ENCODE data around the gene LHX4.

The LHX4 gene

DNA sequence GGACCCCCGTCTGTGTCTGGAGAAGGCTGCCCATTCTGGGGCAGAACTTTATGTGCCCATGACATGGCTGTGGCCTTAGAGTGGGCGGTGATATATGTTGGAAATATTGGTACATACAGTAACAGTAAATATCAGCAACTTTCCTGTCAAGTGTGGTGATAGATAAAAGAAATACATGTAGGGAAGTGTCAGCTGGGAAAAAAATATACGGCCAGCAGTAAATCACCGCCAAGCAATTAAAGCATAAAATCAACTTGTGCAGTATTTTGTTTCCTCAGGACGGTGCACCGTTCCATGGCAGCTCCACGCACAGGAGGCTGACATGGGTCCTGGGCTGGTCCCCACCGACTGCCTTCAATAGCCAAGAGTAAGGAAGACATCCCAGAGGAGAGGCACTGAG lies 27.4 kb downstream of the LHX4 start:
- DNase-seq (ENCODE audit: low read depth in 3 of 3), result no peak

GRCh38 chr1:180258290-180258689 lies 28.2 kb downstream of the LHX4 start:
- DNase-seq (ENCODE audit: low read depth in 3 of 3), result no peak

DNA sequence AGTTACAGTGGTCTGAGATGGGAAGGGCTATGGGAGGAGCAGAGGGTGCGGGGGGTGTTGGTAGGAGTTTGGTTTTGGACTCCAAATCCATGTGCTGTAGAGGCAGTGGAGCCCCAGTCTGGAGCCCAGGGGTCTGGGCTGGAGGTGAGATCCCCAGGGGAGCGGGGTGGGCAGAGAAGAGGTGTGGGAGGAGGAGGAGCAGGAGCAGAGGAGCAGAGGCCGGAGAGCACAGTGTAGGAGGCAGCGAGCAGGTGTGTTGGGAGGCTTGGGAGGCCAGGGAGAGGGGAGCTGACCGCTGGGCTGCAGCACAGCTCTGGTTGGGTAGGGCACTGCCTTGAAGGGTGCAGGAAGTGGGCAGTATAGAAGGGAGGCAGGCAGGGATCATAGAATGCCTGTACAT lies 28.9 kb downstream of the LHX4 start:
- DNase-seq (ENCODE audit: low read depth in 3 of 3), result no peak

DNA sequence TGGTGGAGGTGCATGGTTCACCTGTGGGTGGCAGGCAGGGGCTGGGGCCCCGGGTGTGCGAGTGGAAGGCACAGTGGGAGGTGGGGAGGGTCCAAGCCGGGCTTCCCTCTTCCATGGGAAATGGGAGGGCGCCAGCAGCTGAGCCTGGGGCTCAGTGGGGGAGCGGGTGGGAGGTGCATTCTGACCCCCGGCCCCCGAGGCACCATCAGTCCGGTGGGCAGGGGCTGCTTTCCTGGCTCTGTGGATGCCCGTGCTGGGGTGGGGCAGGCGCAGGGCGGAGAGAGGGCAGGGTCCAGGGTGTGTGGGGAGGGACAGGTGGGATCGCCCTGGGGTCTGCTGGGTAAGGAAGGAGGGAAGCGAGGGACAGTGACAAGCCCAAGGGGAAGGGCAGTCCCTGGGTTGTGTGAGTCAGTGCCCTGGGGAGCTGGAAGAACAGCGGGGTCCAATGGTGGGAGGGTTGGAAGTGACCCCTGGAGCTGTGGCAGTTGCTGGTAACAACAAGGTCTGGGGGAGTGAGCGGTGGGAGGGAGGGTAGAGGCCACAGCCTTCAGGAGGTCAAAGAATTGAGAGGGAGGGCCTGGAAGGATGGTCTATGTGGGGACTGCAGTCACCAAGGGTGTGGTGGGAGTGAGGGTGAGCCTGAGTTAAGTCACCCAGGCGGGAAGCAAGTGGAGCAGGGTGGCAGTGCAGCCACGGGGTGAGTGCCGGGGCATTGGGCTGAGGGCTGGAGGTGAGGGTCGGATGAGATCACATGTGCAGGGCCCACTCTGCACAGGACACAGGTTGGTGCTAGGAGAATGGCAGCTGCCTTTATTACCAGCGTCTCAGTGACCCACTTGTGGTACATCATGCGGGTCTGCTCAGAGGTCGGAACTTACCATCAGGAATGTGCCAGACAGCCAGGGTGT lies 29.6 kb downstream of the LHX4 start:
- DNase-seq (ENCODE audit: low read depth in 3 of 3), result no peak

DNA sequence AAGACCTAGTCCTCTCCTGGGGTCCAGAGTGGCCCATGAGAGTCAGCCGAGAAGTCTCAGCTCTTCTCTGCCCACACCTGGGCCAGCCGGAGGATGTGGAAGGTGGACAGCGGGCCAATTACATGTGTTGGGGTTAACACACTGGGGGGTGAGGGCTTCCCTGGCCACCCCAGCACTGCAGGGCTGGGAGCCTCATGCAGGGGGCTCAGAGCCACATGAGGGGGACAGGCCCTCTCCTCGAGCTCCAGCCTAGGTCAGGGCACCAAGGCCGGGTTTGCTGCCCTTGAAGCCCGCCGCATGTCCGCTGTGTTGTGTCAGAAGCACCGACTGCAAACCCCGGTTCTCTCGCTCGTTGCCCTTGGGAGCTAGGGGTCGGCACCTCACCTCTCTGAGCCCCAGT lies 30.5 kb downstream of the LHX4 start:
- DNase-seq (ENCODE audit: low read depth in 3 of 3), result no peak

DNA sequence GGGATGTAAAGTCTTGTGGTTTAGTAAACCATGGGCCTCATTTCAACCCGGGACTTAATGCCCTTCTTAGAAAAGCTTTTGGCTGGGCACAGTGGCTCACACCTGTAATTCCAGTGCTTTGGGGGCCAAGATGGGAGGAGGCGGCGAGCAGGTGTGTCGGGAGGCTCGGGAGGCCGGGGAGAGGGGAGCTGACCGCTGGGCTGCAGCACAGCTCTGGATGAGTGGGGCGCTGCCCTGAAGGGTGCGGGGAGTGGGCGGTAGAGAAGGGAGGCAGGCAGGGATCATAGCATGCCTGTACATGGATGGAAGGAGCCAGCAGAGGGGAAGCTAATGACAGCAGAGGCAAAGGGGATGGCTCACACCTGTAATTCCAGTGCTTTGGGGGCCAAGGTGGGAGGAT lies 31.0 kb downstream of the LHX4 start:
- DNase-seq (ENCODE audit: low read depth in 3 of 3), result no peak

DNA sequence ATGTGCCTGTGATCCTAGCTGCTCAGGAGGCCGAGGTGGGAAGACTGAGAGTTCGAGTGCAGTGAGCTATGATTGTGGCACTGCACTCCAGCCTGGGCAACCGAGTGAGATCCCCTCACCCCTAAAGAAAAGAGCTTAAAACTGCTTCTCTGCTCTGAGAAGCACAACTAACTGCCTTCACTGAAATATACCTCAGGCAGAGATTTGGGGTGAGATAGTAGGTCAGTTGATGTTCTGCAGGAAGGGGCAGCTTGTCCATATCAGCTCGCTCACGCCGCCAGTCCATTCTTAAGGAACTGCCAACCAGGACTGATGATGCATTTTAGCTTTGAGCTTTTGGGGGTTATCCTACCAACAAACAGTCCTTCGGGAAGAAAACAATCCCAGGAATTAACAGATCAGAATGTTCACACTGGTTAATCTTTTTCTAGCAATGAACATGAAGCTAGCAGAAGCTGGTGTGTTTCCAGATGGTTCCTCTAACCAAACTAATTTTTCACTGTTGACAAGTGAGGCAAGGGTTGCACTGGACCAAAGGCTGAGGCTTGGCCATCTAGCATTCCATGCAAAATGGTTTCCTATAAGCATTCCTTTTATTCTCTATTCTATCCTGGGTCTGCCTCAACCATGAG lies 31.6 kb downstream of the LHX4 start:
- DNase-seq (ENCODE audit: low read depth in 3 of 3), result no peak

DNA sequence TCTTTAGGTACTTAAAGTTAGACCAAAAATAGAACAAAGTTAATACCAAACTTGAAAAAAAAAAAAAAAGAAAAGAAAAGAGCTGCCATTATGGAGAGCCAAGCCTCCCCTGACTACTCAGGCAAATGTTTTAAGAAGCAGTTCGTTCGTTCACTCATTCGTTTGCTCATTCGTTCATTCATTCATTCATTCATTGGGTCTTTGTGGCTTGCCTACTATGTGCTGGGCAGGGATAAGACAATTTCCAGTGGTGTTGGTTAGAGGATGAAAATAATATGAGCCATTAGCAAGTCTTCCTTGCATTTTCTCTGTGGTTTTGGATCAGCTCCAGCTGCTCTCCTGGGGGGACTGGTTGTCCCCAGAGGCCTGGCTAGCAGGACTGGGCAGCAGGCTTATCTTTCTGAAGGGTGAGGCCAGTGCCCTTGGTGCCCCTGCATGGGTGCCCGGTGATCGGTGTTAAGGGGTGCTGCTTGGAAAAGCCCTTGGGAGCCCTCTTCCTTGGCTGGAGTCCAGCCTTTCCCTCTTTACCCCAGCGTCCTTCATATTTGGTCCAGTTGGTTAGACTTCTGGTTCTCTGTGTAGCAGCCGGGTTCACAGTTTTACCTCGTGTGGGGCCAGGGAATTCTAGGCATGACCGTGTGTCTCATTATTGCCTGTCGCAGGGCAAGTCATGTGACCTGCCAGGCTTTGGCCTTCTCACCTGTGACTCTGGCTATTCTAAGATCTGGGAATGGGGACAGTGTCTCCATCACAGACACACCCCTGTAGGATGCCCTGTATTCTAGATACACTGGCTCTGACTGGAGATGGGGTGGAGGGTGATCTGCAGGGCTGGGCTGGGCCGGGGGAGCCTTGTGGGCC lies 32.8 kb downstream of the LHX4 start:
- DNase-seq (ENCODE audit: low read depth in 3 of 3), result no peak

- DNase-seq (ENCODE audit: low read depth in 3 of 3), result no peak
Measured at GRCh38 chr1:180264595-180264994, 34.5 kb downstream of the LHX4 start.

DNA sequence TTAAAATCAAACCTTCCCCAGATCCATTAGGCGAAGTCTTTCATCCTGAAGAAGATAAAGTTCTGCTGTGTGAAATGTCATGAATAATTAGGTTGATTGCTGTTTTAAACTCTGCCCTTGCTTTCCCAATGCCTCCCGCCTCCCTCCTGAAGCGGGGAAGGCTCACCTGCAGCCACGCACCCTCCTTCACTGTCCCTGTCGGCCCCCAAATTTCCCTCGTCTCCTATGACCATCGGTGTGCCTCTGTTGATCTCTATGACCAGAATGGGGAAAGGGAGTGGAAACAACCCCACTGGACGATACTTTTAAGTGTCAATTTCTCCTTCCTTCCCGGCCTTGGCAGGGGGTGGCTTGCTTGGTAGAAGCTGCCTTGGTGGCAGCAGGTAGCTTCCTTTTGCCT lies 35.1 kb downstream of the LHX4 start:
- no peak for DNase-seq (ENCODE audit: low read depth in 3 of 3)

- no peak for DNase-seq (ENCODE audit: low read depth in 3 of 3)
Measured at GRCh38 chr1:180265871-180266270, 35.8 kb downstream of the LHX4 start.

DNA sequence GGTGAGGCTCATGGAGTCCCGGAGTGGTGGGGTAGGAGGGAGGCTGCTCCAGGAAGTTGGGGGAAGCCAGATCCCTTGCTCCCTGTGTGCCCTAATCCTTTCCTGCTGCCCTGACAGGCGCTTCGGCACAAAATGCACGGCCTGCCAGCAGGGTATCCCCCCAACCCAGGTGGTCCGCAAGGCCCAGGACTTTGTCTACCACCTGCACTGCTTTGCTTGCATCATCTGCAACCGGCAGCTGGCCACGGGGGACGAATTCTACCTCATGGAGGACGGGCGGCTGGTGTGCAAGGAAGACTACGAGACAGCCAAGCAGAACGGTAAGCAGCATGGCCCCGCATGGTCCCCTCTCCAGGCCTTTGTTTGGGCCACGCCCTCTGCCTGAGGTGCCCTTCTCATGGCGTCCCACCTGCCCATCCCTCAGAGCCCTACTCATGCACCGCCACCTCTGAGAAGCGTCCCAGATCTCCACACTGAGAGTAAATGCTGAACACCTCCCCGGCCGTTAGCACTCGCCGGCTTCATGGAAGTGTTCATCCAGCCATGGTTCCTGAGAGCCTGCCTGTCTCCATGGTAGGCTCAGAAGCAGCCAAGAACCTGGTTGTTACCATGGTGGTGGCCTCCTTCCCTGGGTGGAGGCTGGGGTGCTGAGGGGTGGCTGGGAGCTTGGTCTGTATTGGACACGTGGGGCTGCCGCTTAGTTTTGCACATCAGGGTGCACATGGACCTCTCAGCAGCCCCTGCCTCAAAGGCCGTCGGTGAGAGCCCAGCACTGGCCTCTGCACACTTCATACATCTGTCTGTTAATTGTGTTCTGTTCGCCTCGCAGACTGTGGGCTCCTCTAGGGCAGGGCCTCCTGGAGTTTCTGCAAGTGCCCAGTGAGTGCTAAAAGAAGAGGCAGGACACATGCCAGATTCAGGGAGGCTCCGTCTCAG lies 36.5 kb downstream of the LHX4 start:
- DNase-seq (ENCODE audit: low read depth in 3 of 3), result no peak

DNA sequence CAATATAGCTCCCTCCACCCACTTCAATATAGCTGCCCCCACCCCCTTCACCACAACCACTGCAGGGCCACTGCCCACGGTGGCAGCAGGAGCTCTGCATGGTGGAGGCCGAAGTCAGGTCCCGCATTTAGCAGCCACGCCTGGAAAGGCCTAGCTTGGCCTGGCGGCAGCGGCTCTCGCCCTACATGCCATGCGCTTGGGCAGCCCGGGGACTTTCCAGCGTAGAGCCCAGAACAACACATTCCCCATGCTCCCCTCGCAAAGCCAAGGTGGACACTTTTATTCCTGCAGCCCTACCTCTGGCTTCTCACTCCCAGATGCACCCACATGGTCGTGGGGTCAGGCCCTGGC lies 37.1 kb downstream of the LHX4 start:
- no peak for DNase-seq (ENCODE audit: low read depth in 3 of 3)

- DNase-seq (ENCODE audit: low read depth in 3 of 3), result no peak
Measured at GRCh38 chr1:180267761-180268555, 37.9 kb downstream of the LHX4 start.

GRCh38 chr1:180268556-180269075 lies 38.6 kb downstream of the LHX4 start:
- DNase-seq (ENCODE audit: low read depth in 3 of 3), result no peak

- DNase-seq (ENCODE audit: low read depth in 3 of 3), result no peak
Measured at GRCh38 chr1:180269645-180270529, 39.8 kb downstream of the LHX4 start.

DNA sequence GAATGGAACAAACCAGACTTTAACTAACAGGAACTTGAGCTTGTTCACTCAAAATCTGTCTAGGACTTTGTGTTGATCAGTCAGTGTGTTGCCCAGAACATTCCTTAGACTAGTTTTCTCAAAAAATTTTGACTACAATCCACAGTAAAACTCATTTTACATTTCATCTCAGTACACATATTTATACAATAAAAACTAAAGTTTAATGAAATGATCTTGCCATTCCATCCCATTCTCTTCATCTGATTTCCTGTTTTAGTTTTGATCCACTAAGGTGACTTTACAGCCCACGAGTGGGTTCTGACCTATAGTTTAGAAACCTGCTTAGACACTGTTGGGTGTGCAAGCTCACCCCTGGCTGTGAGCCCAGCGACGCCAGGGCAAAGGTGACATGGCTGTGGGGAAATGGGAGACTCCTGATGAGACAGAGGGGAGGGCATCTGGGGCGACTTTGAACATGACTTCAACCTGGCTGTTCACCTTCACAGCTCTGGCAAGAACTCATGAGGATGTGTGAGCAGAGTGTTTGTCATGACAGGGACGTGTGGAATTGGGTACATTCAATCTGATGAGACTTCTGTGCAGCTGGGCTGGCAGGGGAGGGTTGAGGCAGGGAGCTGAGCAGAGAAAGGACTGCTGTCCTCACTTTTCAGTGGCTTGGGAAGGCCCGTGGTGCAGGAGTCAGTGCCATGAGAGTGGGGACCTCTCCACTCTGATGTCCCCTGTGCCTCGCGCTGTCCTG lies 40.6 kb downstream of the LHX4 start:
- DNase-seq (ENCODE audit: low read depth in 3 of 3), result no peak

All from stimulated activated CD4-positive, alpha-beta T cell treated with anti-CD3 and anti-CD28 coated beads, TNF-alpha, amount 100 ng/mL, for 24 hours (primary cell).